GM20000 (cell line): ENCODE data around the gene COL6A1.

Experiments used
- DNase-seq: peaks from one replicate; pipeline ENCODE4 v3.0.0; 2012; ENCODE audit warnings: low spot score
- TF ChIP-seq, protein P1 (sequence below): IDR thresholded peaks from 2 replicates; pipeline ENCODE4 v1.5.1; 2012; ENCODE audit warnings: mild to moderate bottlenecking, control low read depth; ENCODE audit errors: extremely low read depth, missing control alignments

COL6A1 gene

DNA sequence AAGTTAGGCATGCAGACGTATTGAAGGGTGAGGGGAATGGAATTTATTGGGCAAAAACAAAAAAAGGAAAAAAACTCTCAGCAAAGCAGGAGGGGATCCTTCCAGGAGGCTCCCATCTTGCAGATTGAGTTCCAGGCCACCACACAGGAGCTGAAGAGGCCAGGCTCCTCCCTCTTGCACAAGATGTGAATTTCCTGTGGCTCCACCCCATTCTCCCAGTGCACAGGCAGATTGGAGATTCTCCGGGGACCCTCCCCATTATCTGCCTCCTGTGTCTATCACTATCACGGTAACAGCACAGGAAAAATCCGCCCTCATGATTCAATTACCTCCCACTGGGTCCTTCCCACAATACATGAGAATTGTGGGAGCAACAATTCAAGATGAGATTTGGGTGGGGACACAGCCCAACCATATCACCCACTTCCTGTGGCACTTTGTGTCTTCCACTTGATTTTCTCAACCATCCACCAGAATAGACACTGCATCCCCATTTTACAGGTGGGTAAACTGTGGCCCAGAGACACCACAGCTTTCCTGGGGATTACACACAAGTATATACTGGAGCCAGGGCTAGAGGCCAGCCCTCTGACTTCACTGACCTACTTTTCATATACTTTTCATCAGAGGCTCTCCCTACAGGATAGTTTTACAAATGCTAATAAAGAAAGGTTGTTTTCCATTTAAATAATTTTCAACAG lies 18.9 kb upstream of the COL6A1 start:
- TF ChIP-seq, protein P1, sequence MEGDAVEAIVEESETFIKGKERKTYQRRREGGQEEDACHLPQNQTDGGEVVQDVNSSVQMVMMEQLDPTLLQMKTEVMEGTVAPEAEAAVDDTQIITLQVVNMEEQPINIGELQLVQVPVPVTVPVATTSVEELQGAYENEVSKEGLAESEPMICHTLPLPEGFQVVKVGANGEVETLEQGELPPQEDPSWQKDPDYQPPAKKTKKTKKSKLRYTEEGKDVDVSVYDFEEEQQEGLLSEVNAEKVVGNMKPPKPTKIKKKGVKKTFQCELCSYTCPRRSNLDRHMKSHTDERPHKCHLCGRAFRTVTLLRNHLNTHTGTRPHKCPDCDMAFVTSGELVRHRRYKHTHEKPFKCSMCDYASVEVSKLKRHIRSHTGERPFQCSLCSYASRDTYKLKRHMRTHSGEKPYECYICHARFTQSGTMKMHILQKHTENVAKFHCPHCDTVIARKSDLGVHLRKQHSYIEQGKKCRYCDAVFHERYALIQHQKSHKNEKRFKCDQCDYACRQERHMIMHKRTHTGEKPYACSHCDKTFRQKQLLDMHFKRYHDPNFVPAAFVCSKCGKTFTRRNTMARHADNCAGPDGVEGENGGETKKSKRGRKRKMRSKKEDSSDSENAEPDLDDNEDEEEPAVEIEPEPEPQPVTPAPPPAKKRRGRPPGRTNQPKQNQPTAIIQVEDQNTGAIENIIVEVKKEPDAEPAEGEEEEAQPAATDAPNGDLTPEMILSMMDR: no peak
- no peak for DNase-seq

- no peak for DNase-seq
- TF ChIP-seq, protein P1: no peak
Measured at GRCh38 chr21:45963232-45963570, 18.4 kb upstream of the COL6A1 start.

- no peak for DNase-seq
Measured at GRCh38 chr21:45964649-45965048, 16.9 kb upstream of the COL6A1 start.

DNA sequence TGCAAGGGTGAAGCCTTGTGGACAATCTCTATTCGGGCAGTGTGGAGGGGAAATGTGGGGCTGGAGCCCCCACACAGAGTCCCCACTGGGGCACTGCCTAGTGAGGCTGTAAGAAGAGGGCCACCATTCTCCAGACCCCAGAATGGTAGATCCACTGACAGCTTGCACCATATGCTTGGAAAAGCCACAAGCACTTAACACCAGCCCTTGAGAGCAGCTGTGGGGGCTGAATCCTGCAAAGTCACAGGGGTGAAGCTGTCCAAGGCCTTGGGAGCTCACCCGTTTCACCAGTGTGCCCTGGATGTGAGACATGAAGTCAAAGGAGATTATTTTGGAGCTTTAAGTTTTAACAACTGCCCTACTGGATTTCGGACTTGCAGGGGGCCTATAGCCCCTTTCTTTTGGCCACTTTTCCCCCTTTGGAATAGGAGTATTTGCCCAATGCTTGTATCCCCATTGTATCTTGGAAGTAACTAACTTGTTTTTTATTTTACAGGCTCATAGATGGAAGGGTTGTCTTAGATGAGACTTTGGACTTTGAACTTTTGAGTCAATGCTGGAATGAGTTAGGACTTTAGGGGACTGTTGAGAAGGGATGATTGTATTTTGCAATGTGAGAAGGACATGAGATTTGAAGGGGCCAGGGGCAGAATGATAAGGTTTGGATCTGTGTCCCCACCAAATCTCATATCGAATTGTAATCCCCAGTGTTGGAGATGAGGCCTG lies 16.3 kb upstream of the COL6A1 start:
- TF ChIP-seq, protein P1: no peak
- no peak for DNase-seq

More at GRCh38 chr21:45964649-45965048, 16.9 kb upstream of the COL6A1 start:
- TF ChIP-seq, protein P1: no peak

GRCh38 chr21:45966791-45967394 lies 14.7 kb upstream of the COL6A1 start:
- TF ChIP-seq, protein P1: no peak
- no peak for DNase-seq

DNA sequence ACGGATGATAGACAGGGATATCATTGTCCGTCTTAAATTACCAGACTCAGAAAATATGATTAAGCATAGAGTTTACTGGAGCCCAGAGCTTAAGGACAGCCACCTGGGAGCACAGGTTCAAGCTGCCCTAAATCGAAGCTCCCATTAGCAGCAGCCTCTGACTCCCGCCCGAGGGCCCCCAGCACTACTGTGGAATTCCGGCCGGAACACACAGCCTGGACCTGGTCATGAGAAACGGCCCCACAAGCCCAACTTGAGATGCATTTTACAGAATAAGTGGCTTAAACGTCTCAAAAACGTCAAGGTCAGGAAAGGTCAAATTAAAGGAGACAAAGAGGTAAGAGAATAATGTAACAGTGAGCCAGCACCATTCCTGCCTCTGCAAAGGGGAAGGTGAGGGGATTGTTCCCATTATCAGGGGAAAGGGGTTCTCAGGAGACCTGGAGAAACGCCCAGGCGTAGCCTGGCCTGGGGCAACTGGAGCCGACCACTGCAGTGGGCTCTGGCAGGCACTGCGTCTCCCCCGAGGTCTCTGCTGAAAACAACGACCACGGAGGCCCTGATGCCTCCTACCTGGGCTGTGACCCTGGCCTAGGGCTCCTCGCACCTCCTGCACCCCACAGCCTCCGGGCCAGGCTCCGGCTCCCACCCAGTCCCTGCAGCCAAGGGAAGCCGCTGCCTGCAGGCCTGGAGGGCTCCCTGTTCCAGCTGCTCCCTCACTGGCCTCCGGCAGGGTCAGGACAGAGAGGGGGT lies 11.5 kb upstream of the COL6A1 start:
- TF ChIP-seq, protein P1: peak; percentile 4
- DNase-seq: no peak
